Activated naive CD4-positive, alpha-beta T cell treated with anti-CD3 and anti-CD28 coated beads, Interleukin-2, amount 10 ng/mL, durations not matched to agents 7 days and 5 days (primary cell): ENCODE measurements around the gene SLC6A12.
"Not testable (repeated sequence)": the region's sequence is repeated elsewhere in the genome, so short reads cannot be mapped to it uniquely, and the experiment has no call there.

Source experiments
- CTCF ChIA-PET: fragments of 350-600 bp; sonication (Branson Sonifier 250); formaldehyde crosslinking; loops from one replicate; lab custom pipeline; 2021; ENCODE audit warnings: antibody characterized with exemption; lab: Charles Lee
- DNase-seq: peaks from one replicate; pipeline ENCODE4 v3.0.0-alpha.2; 2020
- H3K27ac Mint-ChIP-seq: one replicate; pipeline ENCODE4 v1.8.0; 2021; ENCODE audit warnings: mild to moderate bottlenecking, moderate library complexity, mixed read lengths
- H3K27me3 Mint-ChIP-seq: one replicate; pipeline ENCODE4 v1.8.0; 2021; ENCODE audit warnings: mild to moderate bottlenecking, mixed read lengths
- H3K36me3 Mint-ChIP-seq: one replicate; pipeline ENCODE4 v1.8.0; 2021; ENCODE audit warnings: mixed read lengths
- H3K4me1 Mint-ChIP-seq: one replicate; pipeline ENCODE4 v1.8.0; 2021; ENCODE audit warnings: mixed read lengths
- H3K4me3 Mint-ChIP-seq: one replicate; pipeline ENCODE4 v1.8.0; 2021; ENCODE audit warnings: mild to moderate bottlenecking, moderate library complexity, mixed read lengths
- H3K9me3 Mint-ChIP-seq: one replicate; pipeline ENCODE4 v1.8.0; 2021; ENCODE audit warnings: mixed read lengths

SLC6A12 gene

DNA sequence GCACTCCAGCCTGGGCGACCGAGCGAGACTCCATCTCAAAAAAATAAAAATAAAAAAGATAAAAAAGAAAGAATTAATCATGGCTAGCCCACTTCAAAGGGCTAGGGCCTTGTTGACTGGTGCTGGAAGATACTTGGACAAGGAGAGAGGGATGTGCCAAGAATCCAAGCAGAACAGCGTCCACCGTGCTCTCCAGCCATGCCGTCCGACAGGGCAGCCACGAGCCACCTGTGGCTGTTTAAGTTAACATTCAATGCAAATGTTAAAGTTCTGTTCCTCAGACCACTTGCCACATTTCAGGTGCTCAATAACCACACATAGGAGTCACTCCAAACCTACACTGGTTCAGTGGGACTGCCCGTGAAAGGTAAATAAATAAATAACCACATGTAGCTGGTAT, 27.3 kb upstream of the SLC6A12 start:
- DNase-seq = no peak
- H3K4me3 Mint-ChIP-seq = no peak overlapping the region
- CTCF ChIA-PET = no interaction called here
- H3K27me3 Mint-ChIP-seq = no peaks in the 10 kb centered on the region
- H3K4me1 Mint-ChIP-seq = no peaks in the 10 kb centered on the region
- no peak overlapping the region for H3K27ac Mint-ChIP-seq
- H3K36me3 Mint-ChIP-seq = no peaks in the 10 kb centered on the region
- no peaks in the 10 kb centered on the region for H3K9me3 Mint-ChIP-seq

DNA sequence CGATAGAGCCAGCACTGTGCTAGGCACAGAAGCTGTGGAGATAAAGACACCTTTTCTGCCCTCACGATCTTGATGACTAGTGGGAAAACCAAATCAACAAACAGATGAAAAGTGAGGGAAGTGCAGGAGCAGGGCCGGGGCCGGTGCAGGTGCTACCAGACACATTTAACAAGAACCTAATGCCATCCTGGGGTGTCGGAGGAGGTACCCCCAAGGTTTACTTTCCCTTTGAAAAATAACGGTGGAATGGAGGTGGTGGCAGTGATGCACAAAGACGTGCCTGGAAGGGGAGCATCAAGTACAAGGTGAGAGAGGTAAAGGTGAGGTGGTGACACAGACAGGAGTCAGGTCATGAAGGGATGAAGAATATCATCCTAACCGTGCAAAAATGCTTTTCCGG, 26.6 kb upstream of the SLC6A12 start:
- Mint-ChIP-seq H3K9me3 (peaks cover 5% of the 10 kb centered on the region), H3K27ac (no peak overlapping the region), H3K27me3 (no peaks in the 10 kb centered on the region), H3K4me3 (no peak overlapping the region), H3K36me3 (no peaks in the 10 kb centered on the region), H3K4me1 (no peaks in the 10 kb centered on the region)
- DNase-seq = no peak
- CTCF ChIA-PET = no interaction called here

DNA sequence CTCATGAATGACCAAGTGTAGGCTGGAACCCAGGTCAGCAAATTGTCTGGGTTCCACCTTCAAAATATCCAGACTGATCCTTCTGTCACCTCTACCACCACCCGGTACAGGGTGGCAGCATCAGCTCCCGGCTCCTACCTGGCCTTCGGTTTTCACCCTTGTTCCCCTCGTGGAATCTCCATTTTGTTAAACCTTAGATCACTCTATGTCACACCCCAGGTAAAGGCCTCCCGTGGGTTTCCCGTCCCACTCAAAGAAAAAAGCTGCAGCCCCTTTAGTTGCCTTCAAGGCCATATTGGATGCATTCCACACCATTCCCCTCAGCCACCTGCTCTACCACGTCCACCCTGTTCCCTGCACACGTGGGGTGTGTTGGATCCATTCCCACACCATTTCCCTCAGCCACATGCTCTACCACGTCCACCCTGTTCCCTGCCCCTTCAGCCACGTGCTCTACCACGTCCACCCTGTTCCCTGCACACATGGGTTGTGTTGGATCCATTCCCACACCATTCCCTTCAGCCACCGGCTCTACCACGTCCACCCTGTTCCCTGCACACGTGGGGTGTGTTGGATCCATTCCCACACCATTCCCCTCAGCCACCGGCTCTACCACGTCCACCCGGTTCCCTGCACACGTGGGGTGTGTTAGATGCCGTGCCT, 24.9 kb upstream of the SLC6A12 start:
- CTCF ChIA-PET = interaction anchor here (0.9 kb wide), 1 partner anchor 8 kb away, joined by 3 read pairs; no protein-coding TSS in a partner anchor
- no peaks in the 10 kb centered on the region for H3K36me3 Mint-ChIP-seq
- no peak overlapping the region for H3K4me3 Mint-ChIP-seq

DNA sequence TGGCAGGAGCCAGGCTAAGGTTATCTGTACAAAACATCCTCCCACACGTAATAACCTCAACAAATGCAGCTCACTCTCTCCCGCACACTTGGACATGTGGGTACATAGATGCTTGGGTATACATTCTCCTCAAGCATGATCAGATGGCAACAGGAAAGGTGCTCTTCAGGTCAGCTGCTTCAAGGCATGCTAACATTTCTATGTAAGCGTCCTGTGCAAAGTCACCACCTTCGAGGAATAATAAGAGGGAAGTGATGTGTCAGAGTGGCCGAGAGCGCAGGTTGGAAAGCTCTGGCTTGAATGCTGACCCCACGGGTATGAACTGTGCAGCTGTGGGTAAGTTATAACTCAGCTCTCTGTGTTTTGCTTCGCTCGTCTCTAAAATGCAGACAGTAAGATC, 24.2 kb upstream of the SLC6A12 start:
- Mint-ChIP-seq H3K9me3 (peaks cover 12% of the 10 kb centered on the region), H3K4me3 (no peak overlapping the region), H3K36me3 (no peaks in the 10 kb centered on the region), H3K27me3 (no peaks in the 10 kb centered on the region), H3K27ac (no peak overlapping the region), H3K4me1 (no peaks in the 10 kb centered on the region)
- DNase-seq = no peak
- CTCF ChIA-PET = interaction anchor here (0.9 kb wide), 1 partner anchor 9 kb away, joined by 3 read pairs; no protein-coding TSS in a partner anchor

More for the DNA sequence above, 24.9 kb upstream of the SLC6A12 start:
- Mint-ChIP-seq H3K4me1 (no peaks in the 10 kb centered on the region), H3K27me3 (no peaks in the 10 kb centered on the region), H3K27ac (no peak overlapping the region), H3K9me3 (peaks cover 12% of the 10 kb centered on the region)
- no peak for DNase-seq

DNA sequence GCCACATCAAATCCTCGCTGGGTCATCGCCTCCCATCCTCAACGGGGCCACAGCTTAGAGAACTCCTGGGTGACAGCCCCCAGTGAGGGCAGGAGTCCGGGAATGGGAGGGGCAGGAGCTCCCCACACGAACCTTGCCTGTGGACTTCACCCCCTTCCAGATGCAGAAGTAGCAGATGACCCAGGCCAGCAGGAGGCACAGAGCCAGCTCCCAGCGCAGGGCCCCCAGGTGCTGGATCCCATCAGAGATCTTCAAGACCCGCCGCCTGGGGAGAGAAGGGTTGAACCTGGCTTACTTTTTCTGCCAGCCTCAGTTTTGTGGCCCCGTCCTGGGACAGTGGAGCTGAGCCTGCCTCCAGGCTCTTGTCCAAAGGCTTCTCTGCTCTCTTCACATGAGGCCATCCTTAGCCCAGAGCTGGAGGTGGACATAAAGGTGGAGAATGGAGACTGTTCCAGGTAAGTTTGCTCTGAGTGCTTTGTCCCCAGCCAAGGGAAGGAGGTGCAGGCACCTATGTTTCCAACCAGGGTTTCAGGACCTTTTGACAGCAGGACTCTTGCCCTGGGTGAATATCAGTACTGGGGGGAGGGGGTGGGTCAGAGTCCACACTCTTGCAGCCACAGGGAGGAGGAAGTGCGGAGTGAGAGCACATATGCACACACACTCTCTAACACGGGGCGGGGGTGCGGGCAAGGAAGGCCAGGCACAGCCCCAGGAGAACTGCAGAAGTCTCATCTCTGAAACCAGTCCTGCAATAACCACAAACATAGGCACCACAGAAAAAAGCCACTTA, 23.3 kb upstream of the SLC6A12 start:
- H3K9me3 Mint-ChIP-seq = peaks cover 12% of the 10 kb centered on the region
- CTCF ChIA-PET = no interaction called here
- H3K4me1 Mint-ChIP-seq = no peaks in the 10 kb centered on the region

DNA sequence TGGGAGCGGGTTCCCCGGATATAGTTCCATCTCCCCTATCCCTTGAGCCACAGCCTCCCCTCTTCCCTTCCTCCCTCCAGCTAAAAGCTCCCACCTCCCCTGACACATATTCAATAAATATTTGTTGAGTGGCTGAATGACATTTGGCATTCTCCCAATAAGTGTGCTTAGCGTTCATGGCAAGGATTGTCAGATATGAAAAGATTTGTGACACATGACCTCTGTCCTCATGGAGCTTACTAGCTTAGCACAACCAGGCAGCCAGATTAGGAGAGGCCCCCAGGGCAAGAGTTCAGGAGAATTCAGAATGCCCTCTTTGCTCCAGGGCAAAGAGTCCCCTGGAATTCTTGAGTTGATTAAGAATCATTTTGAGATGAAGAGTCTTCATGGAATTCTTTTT, 22.5 kb upstream of the SLC6A12 start:
- no peak overlapping the region for H3K4me3 Mint-ChIP-seq
- no peaks in the 10 kb centered on the region for H3K36me3 Mint-ChIP-seq
- H3K4me1 Mint-ChIP-seq = no peaks in the 10 kb centered on the region
- no peak overlapping the region for H3K27ac Mint-ChIP-seq
- peaks cover 12% of the 10 kb centered on the region for H3K9me3 Mint-ChIP-seq
- peaks cover 4% of the 10 kb centered on the region for H3K27me3 Mint-ChIP-seq
- CTCF ChIA-PET = no interaction called here
- no peak for DNase-seq

More for the DNA sequence above, 23.3 kb upstream of the SLC6A12 start:
- no peak for DNase-seq
- no peak overlapping the region for H3K27ac Mint-ChIP-seq
- peaks cover 4% of the 10 kb centered on the region for H3K27me3 Mint-ChIP-seq
- H3K4me3 Mint-ChIP-seq = no peak overlapping the region
- no peaks in the 10 kb centered on the region for H3K36me3 Mint-ChIP-seq

DNA sequence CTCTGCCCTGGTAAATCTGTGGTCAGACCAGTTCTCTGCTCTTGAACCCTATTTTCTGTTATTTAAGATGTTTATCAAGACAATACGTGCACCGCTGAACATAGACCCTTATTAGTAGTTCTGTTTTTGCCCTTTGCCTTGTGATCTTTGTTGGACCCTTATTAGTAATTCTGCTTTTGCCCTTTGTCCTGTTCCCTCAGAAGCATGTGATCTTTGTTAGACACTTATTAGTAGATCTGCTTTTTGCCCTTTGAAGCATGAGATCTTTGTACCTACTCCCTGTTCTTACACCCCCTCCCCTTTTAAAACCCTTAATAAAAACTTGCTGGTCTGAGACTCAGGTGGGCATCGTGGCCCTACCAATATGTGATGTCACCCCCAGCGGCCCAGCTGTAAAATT, 22.0 kb upstream of the SLC6A12 start:
- H3K27ac Mint-ChIP-seq, DNase-seq, H3K27me3 Mint-ChIP-seq, H3K4me1 Mint-ChIP-seq, H3K4me3 Mint-ChIP-seq, H3K36me3 Mint-ChIP-seq, CTCF ChIA-PET: not testable (repeated sequence)
- peaks cover 12% of the 10 kb centered on the region for H3K9me3 Mint-ChIP-seq

DNA sequence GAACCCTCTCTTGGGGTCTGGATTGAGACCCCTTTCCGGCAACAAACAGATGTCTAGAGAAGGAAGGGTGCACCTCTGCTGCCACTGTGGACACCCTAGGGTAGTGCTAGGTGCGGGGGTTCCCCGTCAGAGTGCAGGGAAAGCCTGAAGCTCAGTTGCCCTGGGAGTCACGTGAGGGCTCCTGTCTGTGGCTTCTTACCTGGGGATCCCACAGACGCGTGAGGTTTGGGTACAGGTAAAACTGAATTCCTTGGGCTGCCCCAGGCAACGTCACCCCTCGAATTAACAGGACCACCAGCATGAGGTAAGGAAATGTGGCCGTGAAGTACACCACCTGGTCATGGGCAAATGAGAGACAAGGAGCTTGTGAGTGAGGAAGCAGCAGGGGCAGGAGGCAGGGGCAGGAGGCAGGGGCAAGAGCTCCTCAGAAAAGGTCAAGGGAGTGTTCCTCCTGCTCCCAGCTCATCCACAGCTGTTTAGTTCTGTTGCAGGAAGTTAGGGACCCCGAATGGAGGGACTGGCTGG, 21.0 kb upstream of the SLC6A12 start:
- H3K27me3 Mint-ChIP-seq = peaks cover 4% of the 10 kb centered on the region
- no peaks in the 10 kb centered on the region for H3K4me1 Mint-ChIP-seq
- DNase-seq = peak; percentile 5
- H3K27ac Mint-ChIP-seq = no peak overlapping the region
- no peaks in the 10 kb centered on the region for H3K36me3 Mint-ChIP-seq
- H3K4me3 Mint-ChIP-seq = no peak overlapping the region
- peaks cover 12% of the 10 kb centered on the region for H3K9me3 Mint-ChIP-seq
- CTCF ChIA-PET = no interaction called here

DNA sequence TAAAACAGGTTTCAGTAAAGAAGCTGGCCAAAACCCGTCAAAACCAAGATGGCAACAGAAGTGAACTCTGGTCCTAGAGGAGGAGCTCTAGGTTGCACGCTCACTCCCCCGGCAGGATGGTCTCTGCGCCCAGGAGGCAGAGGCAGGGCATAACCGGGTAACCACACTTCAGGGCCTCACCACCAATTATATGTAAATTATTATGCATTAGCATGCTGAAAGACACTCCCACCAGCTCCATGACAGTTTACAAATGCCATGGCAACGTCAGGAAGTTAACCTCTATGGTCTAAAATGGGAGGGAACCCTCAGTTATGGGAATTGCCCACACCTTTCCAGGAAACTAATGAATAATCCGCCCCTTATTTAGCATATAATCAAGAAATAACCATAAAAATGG, 20.1 kb upstream of the SLC6A12 start:
- no peaks in the 10 kb centered on the region for H3K4me1 Mint-ChIP-seq
- H3K9me3 Mint-ChIP-seq = peaks cover 12% of the 10 kb centered on the region
- DNase-seq = no peak
- no peak overlapping the region for H3K4me3 Mint-ChIP-seq
- H3K27ac Mint-ChIP-seq = no peak overlapping the region
- CTCF ChIA-PET = interaction anchor here (1.3 kb wide), 1 partner anchor 14 kb away, joined by 4 read pairs; no protein-coding TSS in a partner anchor
- H3K27me3 Mint-ChIP-seq = peaks cover 9% of the 10 kb centered on the region
- no peaks in the 10 kb centered on the region for H3K36me3 Mint-ChIP-seq

DNA sequence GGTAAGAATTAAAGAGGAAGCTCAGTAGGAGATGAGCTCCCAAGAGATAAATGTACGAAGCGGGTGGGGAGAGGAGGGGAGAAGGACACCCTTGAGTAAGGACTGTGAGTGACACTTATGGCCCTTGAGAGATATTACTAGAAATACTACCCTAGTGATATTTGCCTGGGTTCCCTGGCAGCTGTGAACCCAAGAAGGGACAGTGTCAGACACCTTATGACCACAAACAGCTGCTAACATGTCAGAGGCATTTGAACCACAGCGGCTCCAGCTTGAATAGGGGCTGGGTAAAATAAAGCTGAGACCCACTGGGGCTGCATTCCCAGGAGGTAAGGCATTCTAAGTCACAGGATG, 19.6 kb upstream of the SLC6A12 start:
- Mint-ChIP-seq H3K9me3 (peaks cover 12% of the 10 kb centered on the region), H3K36me3 (no peaks in the 10 kb centered on the region), H3K4me1 (no peaks in the 10 kb centered on the region), H3K27ac (no peak overlapping the region), H3K27me3 (peaks cover 13% of the 10 kb centered on the region), H3K4me3 (no peak overlapping the region)
- CTCF ChIA-PET = interaction anchor here (1.3 kb wide), 1 partner anchor 14 kb away, joined by 4 read pairs; no protein-coding TSS in a partner anchor
- DNase-seq = no peak

DNA sequence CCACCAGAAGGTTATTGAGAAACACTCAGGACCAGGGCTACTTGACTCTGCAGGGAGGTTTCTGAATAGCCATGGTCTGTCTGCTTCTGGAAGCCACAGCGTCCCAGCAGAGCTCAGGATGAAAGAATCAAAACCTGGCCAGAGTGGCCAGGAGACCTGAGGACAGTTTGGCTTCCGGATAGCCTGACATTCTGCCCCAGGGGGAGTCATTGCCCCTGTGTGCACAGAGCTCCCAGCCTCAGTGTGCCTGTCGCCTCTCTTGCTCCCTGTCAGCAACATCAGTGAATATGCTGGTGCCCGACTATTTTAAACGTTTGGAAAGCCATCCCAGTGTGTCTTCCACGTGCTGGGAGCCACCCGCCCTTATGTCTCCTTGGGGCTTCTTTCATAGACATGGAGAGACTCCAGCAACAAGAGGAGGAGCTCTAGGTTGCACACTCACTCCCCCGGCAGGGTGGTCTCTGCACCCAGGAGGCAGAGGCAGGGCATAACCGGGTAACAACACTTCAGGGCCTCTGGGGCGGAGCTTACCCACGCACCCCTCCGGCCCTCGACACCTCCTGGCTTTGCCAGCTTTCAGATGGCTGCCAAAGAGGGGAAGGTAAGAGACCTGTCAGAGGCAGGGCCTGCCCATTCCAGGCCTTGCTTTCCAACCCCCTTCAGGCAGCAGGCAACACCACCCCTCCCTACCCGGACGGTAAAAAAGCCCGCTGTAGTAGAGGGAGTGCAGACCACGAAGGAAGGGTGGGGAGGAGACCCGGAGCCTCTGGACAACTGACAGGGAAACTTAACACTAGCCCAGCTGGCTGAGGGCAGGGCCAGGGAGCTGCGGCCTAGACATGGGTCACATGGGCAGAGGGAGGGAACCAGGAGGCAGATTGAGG, 19.0 kb upstream of the SLC6A12 start:
- Mint-ChIP-seq H3K4me1 (no peaks in the 10 kb centered on the region), H3K36me3 (no peaks in the 10 kb centered on the region), H3K4me3 (no peak overlapping the region), H3K27me3 (peaks cover 15% of the 10 kb centered on the region), H3K27ac (no peak overlapping the region), H3K9me3 (peaks cover 12% of the 10 kb centered on the region)
- CTCF ChIA-PET = interaction anchor here (1.1 to 1.3 kb wide), 2 partner anchors 12 to 13 kb away, joined by 4 to 5 read pairs; no protein-coding TSS in a partner anchor
- peak; percentile 8 for DNase-seq

DNA sequence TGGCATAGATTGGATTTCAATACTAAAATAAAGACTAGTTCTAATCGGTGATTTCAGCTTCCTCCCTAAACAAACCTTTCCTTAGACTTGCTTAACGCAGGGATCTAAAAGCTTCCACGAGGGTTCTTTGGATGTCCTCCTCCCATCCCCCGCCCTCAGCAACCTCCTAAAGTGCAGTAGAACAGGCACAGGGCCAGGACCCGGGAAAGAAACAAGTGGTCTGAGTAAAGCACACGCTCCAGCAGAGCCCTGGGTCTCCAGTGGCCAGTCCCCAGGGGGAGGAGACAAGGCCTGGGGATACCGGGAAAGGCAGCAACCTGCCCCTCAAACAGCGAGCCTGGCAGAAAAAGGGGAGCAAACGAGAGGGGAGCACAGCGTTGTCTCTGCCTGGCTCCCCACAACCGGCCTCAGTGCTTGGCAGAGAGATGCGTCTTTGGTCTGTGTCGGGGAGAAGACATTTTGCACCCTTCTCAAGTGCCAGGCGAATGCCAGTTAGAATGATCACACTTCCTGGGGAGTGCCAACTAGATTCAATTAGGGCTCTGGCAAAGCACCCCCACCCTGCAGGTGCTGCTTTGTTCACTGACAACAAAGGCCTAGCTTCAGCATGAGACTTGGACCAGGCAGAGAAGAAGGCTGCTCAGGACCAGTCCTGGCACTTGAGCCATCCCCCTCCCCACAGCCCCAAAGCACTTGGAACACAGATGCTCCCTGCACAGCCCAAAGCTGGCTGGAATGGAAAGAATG, 17.1 kb upstream of the SLC6A12 start:
- no peaks in the 10 kb centered on the region for H3K36me3 Mint-ChIP-seq
- peak; percentile 12 for DNase-seq
- CTCF ChIA-PET = interaction anchor here (1.1 to 1.2 kb wide), 2 partner anchors 10 to 11 kb away, joined by 3 to 5 read pairs; no protein-coding TSS in a partner anchor

DNA sequence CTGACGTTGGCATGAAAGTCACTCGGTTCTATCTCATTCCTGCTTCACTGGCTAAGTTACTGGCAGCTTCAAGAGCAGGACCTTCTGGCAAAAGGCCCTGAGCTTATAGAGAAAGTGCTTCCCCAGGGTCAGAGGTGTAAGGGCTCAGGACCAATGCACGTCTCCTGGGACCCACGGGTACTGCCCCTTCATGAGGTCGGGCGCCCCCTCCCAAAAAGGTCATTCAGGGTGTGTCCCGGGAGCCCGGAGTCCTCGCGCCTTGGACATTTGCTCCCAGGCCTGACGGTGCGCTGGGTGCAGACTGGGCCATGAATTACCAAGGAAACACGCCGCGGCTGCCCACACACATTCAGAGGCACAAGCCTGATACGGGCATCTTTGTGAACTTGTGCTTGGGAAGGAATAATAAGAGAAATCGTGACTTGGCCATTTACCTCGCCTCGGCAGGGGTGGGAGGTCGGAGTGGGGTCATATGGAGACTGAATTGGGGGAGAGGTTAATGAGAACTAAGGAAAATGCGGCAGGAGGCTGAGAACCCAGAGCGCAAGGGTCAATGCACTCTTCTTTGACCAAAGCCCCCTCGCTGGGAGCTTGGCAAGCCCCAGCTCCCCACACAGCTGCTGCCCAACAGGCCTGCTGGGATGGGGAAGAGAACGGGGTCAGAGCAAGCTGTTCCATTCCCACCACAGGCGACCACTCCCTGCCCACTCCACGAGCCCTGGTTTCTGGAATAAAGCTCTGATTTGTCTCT, 15.7 kb upstream of the SLC6A12 start:
- Mint-ChIP-seq H3K4me1 (no peaks in the 10 kb centered on the region), H3K9me3 (no peaks in the 10 kb centered on the region), H3K4me3 (no peak overlapping the region), H3K27ac (no peak overlapping the region), H3K36me3 (no peaks in the 10 kb centered on the region), H3K27me3 (peaks cover 15% of the 10 kb centered on the region)
- DNase-seq = peak; percentile 10
- CTCF ChIA-PET = interaction anchor here (1.2 kb wide), 1 partner anchor 9 kb away, joined by 3 read pairs; no protein-coding TSS in a partner anchor

More for the DNA sequence above, 17.1 kb upstream of the SLC6A12 start:
- Mint-ChIP-seq H3K27me3 (peaks cover 15% of the 10 kb centered on the region), H3K27ac (no peak overlapping the region), H3K4me3 (no peak overlapping the region), H3K4me1 (no peaks in the 10 kb centered on the region), H3K9me3 (peaks cover 10% of the 10 kb centered on the region)
